ENCODE results near the gene HTR1B.
A peak's percentile ranks its signal among the peaks of the same experiment; 100 is the strongest.

The HTR1B gene

GRCh38 chr6:77456531-77457248 lies 6.6 kb downstream of the HTR1B start:
- DNase-seq (ENCODE audit: low spot score): no peak

- DNase-seq (ENCODE audit: low spot score): no peak
Observed at GRCh38 chr6:77455271-77455670, 8.0 kb downstream of the HTR1B start.

GRCh38 chr6:77454386-77454785 lies 8.9 kb downstream of the HTR1B start:
- DNase-seq (ENCODE audit: low spot score): no peak

GRCh38 chr6:77451466-77451865 lies 11.8 kb downstream of the HTR1B start:
- no peak for DNase-seq (ENCODE audit: low spot score)

- no peak for DNase-seq (ENCODE audit: low spot score)
Observed at GRCh38 chr6:77450924-77451323, 12.4 kb downstream of the HTR1B start.

- DNase-seq (ENCODE audit: low spot score): no peak
Observed at GRCh38 chr6:77448546-77448945, 14.7 kb downstream of the HTR1B start.

GRCh38 chr6:77447254-77447653 lies 16.0 kb downstream of the HTR1B start:
- no peak for DNase-seq (ENCODE audit: low spot score)

GRCh38 chr6:77446249-77446648 lies 17.0 kb downstream of the HTR1B start:
- no peak for DNase-seq (ENCODE audit: low spot score)

- DNase-seq (ENCODE audit: low spot score): no peak
Observed at GRCh38 chr6:77445214-77445613, 18.1 kb downstream of the HTR1B start.

GRCh38 chr6:77440206-77440976 lies 22.9 kb downstream of the HTR1B start:
- DNase-seq (ENCODE audit: low spot score): no peak

- DNase-seq (ENCODE audit: low spot score): no peak
Observed at GRCh38 chr6:77433888-77434287, 29.4 kb downstream of the HTR1B start.

- DNase-seq (ENCODE audit: low spot score): peak; percentile 3
Observed at GRCh38 chr6:77430504-77430903, 32.8 kb downstream of the HTR1B start.

- no peak for DNase-seq (ENCODE audit: low spot score)
Observed at GRCh38 chr6:77425671-77426070, 37.6 kb downstream of the HTR1B start.

- no peak for DNase-seq (ENCODE audit: low spot score)
Observed at GRCh38 chr6:77425216-77425615, 38.1 kb downstream of the HTR1B start.

- no peak for DNase-seq (ENCODE audit: low spot score)
Observed at GRCh38 chr6:77424761-77425160, 38.5 kb downstream of the HTR1B start.

- DNase-seq (ENCODE audit: low spot score): no peak
Observed at GRCh38 chr6:77416839-77417238, 46.5 kb downstream of the HTR1B start.

- no peak for DNase-seq (ENCODE audit: low spot score)
Observed at GRCh38 chr6:77415706-77416105, 47.6 kb downstream of the HTR1B start.

All from Ammon's horn (tissue), 1 donor.